Regular cardiac myocyte (primary cell): ENCODE measurements around the gene RPL18. TPM values are rescaled to one million over a fixed set of nuclear protein-coding genes. Genes with fewer than 3 reads are reported as not detected.

ENCODE experiments used
- total RNA-seq: library from RNA; depleted of rRNA; stranded (reverse); fragments of >200 nt; gene quantifications from 2 replicates; pipeline ENCODE4 v1.2.3, GENCODE V29; 2014

RPL18 gene
- total RNA-seq, result 2,069 and 2,218 TPM in 2 replicates

DNA sequence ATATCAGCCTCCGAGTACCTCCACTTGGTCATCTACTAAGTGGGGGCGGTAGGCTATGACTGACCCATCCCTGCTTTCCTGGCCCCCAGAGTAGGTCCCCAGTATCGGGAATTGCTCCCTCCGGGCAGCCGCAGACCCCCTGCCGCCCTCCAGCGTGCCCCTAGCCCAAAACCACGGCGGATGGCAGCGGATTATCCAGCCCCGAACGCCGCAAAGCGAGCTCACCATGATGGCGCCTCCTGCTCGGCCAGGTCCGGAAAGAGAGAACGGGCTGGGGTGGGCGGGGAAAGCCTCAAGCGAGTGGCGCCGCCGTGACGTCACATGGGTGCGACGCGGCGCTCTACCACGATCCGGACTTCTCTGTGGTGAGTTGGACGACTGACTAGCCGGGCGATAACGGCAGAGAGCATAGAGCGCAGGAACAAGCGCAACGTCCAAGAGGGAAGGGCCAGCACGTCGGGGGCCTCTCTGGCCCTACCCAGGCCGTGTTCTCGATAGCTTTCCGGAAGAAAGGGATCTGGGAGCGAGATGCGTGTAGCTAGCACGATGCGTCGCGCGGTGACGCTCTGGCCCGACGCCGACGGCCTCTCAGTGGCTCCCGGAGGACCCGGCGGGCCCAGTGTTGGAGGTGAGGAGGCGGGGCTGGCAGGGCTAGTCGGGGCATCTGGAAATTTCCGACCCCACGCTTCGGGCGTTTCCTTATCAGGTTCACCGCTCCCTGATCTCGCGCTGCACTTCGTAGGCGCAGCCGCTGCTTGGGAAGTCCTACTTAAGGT, at the start of gene RPL18, which contains the start of gene SPHK2:
RPL18 (minus strand) TSS at position 263 of the 776 bp plus-strand sequence; CDS start at position 228, 35 bp downstream.
SPHK2 (plus strand) TSS at position 591 of the 776 bp plus-strand sequence. CDS start 1,009 bp downstream, outside the sequence.

DNA sequence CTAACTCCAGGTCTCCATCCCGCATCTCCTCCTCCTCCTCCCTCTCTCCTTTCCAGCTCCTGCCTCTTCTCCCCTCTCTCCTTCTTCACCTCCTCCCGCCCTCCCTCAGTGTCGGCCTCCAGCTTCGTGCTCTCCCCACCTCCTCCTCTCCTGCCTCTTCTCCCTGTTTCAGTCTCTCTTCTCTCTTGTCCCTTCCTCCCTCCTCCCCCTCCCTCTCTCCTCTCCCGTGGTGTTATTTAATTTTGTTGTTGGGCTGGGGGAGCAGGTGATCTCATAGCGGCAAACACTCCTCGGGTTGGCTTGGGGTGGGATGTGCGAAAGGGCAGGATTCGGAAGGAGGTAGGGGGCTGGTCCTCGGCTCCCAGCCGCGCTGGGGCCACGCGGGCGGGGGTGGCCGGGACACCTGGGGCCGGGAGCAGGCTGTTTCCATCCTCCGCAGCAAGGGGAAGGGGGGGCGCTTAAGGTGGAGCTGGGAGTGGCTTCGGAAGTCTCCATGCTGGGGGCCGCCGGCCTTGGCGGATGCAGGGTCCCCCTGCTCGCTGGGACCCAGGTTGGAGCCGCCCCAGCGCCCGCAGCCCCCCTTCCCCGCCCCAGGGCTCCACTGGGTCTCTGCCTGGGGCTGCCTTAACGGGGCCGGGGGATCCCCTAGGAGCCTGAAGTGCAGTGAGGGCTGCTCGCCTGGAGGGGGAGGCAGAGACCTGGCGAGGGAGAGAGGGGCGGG, 27.2 kb upstream of the RPL18 start, which contains the start of gene CA11:
CA11 (minus strand) TSS at position 187 of the 721 bp plus-strand sequence. CDS start 555 bp downstream, outside the sequence.

DNA sequence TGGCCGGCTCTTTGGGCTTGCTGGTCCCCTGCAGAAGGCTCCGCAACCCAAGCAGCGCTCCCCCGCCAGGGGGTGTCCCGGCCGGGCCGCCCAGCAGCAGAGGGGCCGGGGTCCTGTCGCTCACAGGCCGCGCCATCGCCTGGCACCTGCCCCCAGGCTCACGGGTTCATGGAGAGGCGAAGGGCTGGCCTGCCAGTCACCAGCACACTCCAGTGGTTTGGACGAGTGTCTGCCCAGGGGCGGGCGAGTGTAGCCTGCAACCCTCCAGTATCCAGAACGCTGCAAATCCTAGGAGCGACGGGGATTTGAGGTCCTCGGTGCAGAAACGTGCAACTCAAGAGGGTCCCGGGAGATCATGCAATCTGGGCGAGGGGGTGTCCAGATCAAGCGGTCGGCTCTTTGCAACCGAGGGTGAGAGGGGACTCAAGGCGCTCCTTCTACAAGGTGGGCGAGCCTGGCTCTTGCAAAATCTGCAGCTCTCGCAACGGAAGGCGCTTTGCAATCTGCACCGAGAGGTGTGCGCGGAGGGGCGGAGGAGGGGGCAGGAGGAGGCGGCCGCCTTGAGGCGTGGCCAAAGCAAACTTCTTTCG, 18.0 kb upstream of the RPL18 start, which contains the start of gene DBP:
DBP (minus strand) TSS at position 521 of the 590 bp plus-strand sequence; CDS start at position 136, 385 bp downstream.

DNA sequence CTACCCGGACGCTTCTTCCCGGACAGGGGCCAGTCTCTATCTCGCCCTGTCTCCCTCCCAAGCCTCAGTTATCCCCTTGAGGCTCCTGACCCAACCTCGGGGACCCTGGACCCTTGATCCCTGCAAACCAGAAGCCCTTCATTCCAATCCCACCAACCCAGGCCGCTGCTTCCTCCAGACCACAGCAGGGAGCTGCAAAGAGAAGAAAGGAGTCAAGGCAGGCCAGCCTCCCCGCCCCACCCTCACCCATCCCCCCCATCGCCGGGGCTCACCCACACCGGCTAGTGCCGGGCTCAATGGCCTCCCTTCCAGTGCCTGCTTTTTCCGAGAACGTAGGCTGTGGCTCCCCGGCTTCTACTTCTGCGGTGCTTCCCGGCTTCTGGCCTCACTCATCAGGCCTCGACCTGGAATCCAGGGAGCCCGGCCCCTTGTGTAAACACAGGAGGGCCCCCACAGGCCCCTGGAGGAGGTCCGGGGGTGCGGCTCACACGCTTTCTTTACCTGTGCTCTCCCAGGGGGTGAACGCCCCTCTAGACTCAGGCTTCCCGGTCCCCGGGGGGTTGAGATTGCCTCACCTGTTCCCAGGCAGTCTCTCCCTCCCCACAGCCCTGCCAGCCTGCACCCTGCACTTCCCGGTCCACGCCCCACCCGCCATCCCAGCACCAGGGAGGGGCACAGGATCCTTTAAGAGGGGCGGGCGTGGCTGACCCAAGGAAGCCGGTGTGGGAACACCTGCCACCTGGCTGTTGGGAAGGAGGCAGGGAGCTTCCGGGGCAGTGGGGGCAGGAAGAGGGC, 4.3 kb downstream of the RPL18 start, which contains the start of gene FAM83E:
FAM83E (minus strand) TSS at position 641 of the 795 bp plus-strand sequence. CDS start 1,704 bp downstream, outside the sequence.

DNA sequence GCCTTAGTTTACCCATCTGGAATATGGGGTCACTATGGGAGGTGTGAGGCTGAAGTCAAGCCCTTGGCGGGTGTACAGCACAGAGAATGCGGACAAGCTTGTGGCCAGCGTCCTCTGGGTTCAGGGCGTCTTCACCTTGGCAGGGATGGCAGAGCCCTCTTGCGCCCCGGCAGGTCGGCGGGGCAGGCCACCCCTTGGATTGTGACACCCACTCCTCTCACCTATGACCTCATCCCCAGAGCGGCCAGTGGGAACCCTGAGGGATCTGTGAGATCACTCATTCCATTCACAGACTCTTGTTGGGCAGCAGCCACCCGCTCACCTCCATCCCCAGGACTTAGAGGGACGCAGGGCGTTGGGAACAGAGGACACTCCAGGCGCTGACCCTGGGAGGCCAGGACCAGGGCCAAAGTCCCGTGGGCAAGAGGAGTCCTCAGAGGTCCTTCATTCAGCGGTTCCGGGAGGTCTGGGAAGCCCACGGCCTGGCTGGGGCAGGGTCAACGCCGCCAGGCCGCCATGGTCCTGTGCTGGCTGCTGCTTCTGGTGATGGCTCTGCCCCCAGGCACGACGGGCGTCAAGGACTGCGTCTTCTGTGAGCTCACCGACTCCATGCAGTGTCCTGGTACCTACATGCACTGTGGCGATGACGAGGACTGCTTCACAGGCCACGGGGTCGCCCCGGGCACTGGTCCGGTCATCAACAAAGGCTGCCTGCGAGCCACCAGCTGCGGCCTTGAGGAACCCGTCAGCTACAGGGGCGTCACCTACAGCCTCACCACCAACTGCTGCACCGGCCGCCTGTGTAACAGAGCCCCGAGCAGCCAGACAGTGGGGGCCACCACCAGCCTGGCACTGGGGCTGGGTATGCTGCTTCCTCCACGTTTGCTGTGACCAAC, 12.3 kb downstream of the RPL18 start, which contains the start of gene SPACA4:
SPACA4 (plus strand) TSS at position 280 of the 896 bp plus-strand sequence; CDS start at position 517, 237 bp downstream.

Other genes starting within 250 kb of the RPL18 start
- 52.1 and 70.2 TPM in 2 replicates for gene KDELR1, start 227.6 kb downstream of the RPL18 start, total RNA-seq
- 0.28 and 0.38 TPM in 2 replicates for gene GRIN2D, start 225.5 kb downstream of the RPL18 start, total RNA-seq
- 20.9 and 61.7 TPM in 2 replicates for gene GRWD1, start 173.2 kb downstream of the RPL18 start, total RNA-seq
- gene KCNJ14, start 163.6 kb downstream of the RPL18 start, total RNA-seq, result 0.28 and 0.38 TPM in 2 replicates
- 18.6 and 50.0 TPM in 2 replicates for gene CYTH2, start 149.8 kb downstream of the RPL18 start, total RNA-seq
- gene LMTK3, start 107.3 kb downstream of the RPL18 start, total RNA-seq, result not detected in 2 replicates
- 0.28 TPM in 1 of 2 replicates, not detected in the other for gene SULT2B1, start 67.0 kb downstream of the RPL18 start, total RNA-seq
- gene SPACA4, start 12.4 kb downstream of the RPL18 start, total RNA-seq, result not detected in 2 replicates
- 0.56 and 0.58 TPM in 2 replicates for gene FAM83E, start 4.1 kb downstream of the RPL18 start, total RNA-seq
- gene SPHK2, start 328 bp upstream of the RPL18 start, total RNA-seq, result 5.1 and 6.9 TPM in 2 replicates
- 1.3 and 6.2 TPM in 2 replicates for gene DBP, start 18.2 kb upstream of the RPL18 start, total RNA-seq
- 0.58 and 2.5 TPM in 2 replicates for gene CA11, start 27.0 kb upstream of the RPL18 start, total RNA-seq
- 0.28 TPM in 1 of 2 replicates, not detected in the other for gene NTN5, start 53.8 kb upstream of the RPL18 start, total RNA-seq
- gene FUT2, start 76.8 kb upstream of the RPL18 start, total RNA-seq, result not detected in 2 replicates
- 0.19 and 0.28 TPM in 2 replicates for gene MAMSTR, start 100.5 kb upstream of the RPL18 start, total RNA-seq
- gene RASIP1, start 121.4 kb upstream of the RPL18 start, total RNA-seq, result 0.58 and 0.85 TPM in 2 replicates
- not detected in 2 replicates for gene IZUMO1, start 127.7 kb upstream of the RPL18 start, total RNA-seq
- gene FUT1, start 133.5 kb upstream of the RPL18 start, total RNA-seq, result under 0.01 and 0.58 TPM in 2 replicates
- not detected in 2 replicates for gene FGF21, start 136.3 kb upstream of the RPL18 start, total RNA-seq
- gene BCAT2, start 191.9 kb upstream of the RPL18 start, total RNA-seq, result 27.9 and 48.3 TPM in 2 replicates
- 0.38 and 2.5 TPM in 2 replicates for gene HSD17B14, start 217.3 kb upstream of the RPL18 start, total RNA-seq
- 5.6 and 10.4 TPM in 2 replicates for gene PLEKHA4, start 249.4 kb upstream of the RPL18 start, total RNA-seq